HL-60 (cell line): ENCODE results near the gene MID1.

Experiments
- DNase-seq, 2 experiments: peaks; one replicate each; pipeline ENCODE4 v3.0.0-alpha.2; 2010 to 2020; ENCODE audit warnings: low read depth in 1 of 2, low spot score in 1 of 2
- H3K27ac ChIP-seq: fragments of 250-450 bp; sonication (Bioruptor Pico); replicated peaks from 2 replicates; pipeline ENCODE4 v1.5.1; 2020; ENCODE audit warnings: mild to moderate bottlenecking, moderate library complexity
- H3K27me3 ChIP-seq: fragments of 250-450 bp; sonication (Bioruptor Pico); 2 replicates; pipeline ENCODE4 v1.5.1; 2021; ENCODE audit warnings: mild to moderate bottlenecking, moderate library complexity; ENCODE audit not compliant: insufficient read depth, poor library complexity, severe bottlenecking
- H3K4me3 ChIP-seq: replicated peaks from 2 replicates; pipeline ENCODE4 v1.5.1; 2011; ENCODE audit warnings: mild to moderate bottlenecking, control low read depth, low read length; ENCODE audit not compliant: insufficient read depth
- GABPA ChIP-seq: IDR thresholded peaks from 2 replicates; pipeline ENCODE4 v1.6.1; 2012; ENCODE audit warnings: low read depth
- POLR2AphosphoS5 ChIP-seq: IDR thresholded peaks from 2 replicates; pipeline ENCODE4 v1.6.1; 2012; ENCODE audit warnings: low read depth
- SPI1 ChIP-seq: IDR thresholded peaks from 2 replicates; pipeline ENCODE4 v1.6.1; 2012; ENCODE audit warnings: low read depth, mild to moderate bottlenecking, borderline replicate concordance
- TF ChIP-seq, protein P1 (sequence below): IDR thresholded peaks from one replicate; pipeline ENCODE4 v1.5.1; 2011; ENCODE audit warnings: low read length, control low read depth, inconsistent platforms; ENCODE audit not compliant: insufficient read depth
- TF ChIP-seq, protein P2 (sequence below): IDR thresholded peaks from 2 replicates; pipeline ENCODE4 v1.6.1; 2012; ENCODE audit warnings: low read depth; ENCODE audit not compliant: insufficient replicate concordance

MID1 gene

DNA sequence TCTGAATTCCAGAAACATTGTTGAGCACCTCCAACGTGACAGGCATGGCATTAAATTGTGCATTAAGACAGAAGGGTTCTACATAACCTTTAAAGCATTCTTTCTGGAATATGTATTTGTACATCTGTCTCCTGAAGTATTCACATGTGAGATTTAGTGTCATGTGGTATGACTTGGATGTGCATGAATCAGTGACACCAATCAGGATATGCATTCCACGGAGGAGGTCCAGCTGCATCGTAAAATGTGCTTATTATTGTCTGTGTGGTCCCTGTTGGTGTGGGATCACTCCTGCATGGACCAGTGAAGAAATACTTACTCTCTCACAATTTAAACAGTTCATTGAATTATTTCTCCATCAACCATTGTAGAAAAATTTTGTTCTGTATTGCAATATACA, 149.0 kb downstream of the MID1 start:
- no peak for DNase-seq
- Histone ChIP-seq H3K27me3 (no peaks in the 10 kb centered on the region), H3K27ac (no peak overlapping the region), H3K4me3 (no peak overlapping the region)
- no peak for TF ChIP-seq POLR2AphosphoS5
- TF ChIP-seq SPI1, result no peak
- TF ChIP-seq, protein P1, sequence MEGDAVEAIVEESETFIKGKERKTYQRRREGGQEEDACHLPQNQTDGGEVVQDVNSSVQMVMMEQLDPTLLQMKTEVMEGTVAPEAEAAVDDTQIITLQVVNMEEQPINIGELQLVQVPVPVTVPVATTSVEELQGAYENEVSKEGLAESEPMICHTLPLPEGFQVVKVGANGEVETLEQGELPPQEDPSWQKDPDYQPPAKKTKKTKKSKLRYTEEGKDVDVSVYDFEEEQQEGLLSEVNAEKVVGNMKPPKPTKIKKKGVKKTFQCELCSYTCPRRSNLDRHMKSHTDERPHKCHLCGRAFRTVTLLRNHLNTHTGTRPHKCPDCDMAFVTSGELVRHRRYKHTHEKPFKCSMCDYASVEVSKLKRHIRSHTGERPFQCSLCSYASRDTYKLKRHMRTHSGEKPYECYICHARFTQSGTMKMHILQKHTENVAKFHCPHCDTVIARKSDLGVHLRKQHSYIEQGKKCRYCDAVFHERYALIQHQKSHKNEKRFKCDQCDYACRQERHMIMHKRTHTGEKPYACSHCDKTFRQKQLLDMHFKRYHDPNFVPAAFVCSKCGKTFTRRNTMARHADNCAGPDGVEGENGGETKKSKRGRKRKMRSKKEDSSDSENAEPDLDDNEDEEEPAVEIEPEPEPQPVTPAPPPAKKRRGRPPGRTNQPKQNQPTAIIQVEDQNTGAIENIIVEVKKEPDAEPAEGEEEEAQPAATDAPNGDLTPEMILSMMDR, result no peak
- no peak for TF ChIP-seq GABPA
- TF ChIP-seq, protein P2, sequence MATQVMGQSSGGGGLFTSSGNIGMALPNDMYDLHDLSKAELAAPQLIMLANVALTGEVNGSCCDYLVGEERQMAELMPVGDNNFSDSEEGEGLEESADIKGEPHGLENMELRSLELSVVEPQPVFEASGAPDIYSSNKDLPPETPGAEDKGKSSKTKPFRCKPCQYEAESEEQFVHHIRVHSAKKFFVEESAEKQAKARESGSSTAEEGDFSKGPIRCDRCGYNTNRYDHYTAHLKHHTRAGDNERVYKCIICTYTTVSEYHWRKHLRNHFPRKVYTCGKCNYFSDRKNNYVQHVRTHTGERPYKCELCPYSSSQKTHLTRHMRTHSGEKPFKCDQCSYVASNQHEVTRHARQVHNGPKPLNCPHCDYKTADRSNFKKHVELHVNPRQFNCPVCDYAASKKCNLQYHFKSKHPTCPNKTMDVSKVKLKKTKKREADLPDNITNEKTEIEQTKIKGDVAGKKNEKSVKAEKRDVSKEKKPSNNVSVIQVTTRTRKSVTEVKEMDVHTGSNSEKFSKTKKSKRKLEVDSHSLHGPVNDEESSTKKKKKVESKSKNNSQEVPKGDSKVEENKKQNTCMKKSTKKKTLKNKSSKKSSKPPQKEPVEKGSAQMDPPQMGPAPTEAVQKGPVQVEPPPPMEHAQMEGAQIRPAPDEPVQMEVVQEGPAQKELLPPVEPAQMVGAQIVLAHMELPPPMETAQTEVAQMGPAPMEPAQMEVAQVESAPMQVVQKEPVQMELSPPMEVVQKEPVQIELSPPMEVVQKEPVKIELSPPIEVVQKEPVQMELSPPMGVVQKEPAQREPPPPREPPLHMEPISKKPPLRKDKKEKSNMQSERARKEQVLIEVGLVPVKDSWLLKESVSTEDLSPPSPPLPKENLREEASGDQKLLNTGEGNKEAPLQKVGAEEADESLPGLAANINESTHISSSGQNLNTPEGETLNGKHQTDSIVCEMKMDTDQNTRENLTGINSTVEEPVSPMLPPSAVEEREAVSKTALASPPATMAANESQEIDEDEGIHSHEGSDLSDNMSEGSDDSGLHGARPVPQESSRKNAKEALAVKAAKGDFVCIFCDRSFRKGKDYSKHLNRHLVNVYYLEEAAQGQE, result no peak

DNA sequence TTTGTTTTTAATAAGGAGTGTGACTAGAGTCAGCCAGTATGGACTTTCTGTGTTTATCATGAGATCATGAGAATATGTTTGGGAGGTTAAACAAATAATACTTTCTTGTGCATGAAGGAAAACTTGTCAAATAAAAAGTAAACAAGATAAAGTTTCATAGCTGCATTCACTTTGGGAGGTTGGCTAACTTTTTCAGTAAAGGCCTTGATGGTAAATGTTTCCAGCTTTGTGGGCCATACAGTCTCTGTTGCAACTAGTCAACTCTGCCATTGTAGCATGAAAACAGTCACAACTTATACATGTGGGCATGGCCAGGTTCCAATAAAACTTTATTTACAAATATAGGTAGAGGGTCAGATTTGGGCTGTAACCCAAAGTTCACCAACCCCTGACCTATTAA, 150.4 kb downstream of the MID1 start:
- DNase-seq, result no peak

DNA sequence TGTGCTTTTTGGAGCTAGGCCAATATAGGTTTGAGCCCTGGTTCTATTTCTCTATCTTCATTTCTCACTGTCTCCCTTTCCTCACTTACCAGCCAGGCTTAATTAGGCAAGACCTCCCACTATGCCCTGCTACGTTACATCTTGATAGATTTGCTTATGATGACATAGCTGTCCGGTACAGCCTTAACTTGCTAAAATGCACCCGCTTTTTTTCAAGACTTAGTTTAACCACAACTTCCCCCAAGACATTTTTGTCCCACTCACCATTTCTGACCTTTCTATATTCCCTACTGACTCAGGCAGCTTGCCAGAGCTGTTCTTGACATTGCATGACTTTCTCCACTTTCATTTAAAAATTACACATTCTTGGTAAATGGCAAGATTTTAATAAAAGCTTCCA, 152.6 kb downstream of the MID1 start:
- H3K27me3 ChIP-seq, result no peaks in the 10 kb centered on the region
- H3K27ac ChIP-seq, result peak overlapping the region; percentile 34
- H3K4me3 ChIP-seq, result no peak overlapping the region
- TF ChIP-seq, protein P1, result no peak
- TF ChIP-seq, protein P2, result no peak
- TF ChIP-seq GABPA (no peak), POLR2AphosphoS5 (no peak), SPI1 (no peak)
- peak; percentile 49 to 76 for DNase-seq

More for the DNA sequence above, 150.4 kb downstream of the MID1 start:
- Histone ChIP-seq H3K27ac (no peak overlapping the region), H3K27me3 (no peaks in the 10 kb centered on the region), H3K4me3 (no peak overlapping the region)
- TF ChIP-seq, protein P2, result no peak
- TF ChIP-seq GABPA (no peak), POLR2AphosphoS5 (no peak), SPI1 (no peak)
- TF ChIP-seq, protein P1, result no peak
